ENCODE measurements around the gene TRIM37.

DNA sequence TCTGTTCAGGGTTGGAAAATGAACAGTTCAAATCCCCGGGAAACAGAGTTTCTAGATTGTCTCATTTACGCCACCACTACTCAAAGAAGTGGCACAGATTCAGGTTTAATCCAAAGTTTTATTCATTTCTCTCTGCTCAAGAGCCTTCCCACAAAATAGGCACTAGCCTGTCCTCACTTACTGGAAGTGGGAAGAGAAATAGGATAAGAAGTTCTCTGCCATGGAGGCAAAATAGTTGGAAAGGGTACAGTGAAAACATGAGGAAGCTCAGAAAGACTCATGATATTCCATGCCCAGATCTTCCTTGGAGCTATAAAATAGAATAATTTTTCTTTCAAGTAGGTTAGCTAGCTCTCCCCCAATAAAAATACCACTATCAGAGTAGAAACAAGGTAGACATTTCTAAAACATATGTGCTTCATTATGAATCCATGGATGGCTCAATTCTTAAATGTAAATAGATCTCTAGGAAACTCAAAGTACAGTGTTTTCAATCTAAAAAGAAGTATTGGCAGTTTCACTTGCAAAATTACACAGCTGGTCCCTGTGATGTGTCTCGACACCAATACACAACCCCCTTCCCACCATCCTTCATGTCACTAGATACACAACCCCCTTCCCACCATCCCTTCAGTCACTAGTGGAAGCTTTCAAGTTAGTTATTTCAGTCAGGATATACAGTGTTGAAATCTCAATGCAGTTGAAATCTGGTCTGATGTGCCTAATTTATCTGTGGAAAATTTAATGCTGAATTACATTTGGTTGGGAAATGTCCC lies 125.8 kb downstream of the TRIM37 start:
- TF ChIP-seq, protein P1, sequence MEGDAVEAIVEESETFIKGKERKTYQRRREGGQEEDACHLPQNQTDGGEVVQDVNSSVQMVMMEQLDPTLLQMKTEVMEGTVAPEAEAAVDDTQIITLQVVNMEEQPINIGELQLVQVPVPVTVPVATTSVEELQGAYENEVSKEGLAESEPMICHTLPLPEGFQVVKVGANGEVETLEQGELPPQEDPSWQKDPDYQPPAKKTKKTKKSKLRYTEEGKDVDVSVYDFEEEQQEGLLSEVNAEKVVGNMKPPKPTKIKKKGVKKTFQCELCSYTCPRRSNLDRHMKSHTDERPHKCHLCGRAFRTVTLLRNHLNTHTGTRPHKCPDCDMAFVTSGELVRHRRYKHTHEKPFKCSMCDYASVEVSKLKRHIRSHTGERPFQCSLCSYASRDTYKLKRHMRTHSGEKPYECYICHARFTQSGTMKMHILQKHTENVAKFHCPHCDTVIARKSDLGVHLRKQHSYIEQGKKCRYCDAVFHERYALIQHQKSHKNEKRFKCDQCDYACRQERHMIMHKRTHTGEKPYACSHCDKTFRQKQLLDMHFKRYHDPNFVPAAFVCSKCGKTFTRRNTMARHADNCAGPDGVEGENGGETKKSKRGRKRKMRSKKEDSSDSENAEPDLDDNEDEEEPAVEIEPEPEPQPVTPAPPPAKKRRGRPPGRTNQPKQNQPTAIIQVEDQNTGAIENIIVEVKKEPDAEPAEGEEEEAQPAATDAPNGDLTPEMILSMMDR (IDR thresholded peaks at IDR 0.05), result no peak
- TF ChIP-seq EZH2 (IDR thresholded peaks at IDR 0.05; ENCODE audit: borderline replicate concordance, insufficient read depth, low read depth, low read length, poor library complexity, severe bottlenecking), result no peak

All from B cell (primary cell).